HCT116 (cell line): Measurements from ENCODE around the gene PCCA. TPM values are rescaled to one million over a fixed set of nuclear protein-coding genes. Genes with fewer than 3 reads are reported as not detected.

Source experiments
- ATAC-seq: fragments of 200-7000 bp; cut with Tn5 transposase; 2 replicates; pipeline ENCODE4 v1.9.1; 2020; ENCODE audit warnings: mild to moderate bottlenecking, moderate library complexity
- BruUV-seq: library from RNA; stranded (reverse); fragments of 400-500 nt; replicated peaks from 2 replicates; lab custom pipeline; 2021; lab: Mats Ljungman, UMichigan
- CTCF ChIA-PET: fragments of 300-600 bp; sonication (Branson Sonifier 250); formaldehyde crosslinking; loops from one replicate; lab custom pipeline; 2021; ENCODE audit warnings: antibody characterized with exemption; lab: Charles Lee
- POLR2A ChIA-PET: fragments of 300-600, 350-600 bp; sonication (Branson Sonifier 250); formaldehyde crosslinking; loops from one replicate; lab custom pipeline; 2021; ENCODE audit warnings: antibody characterized with exemption; lab: Charles Lee
- RAD21 ChIA-PET, 2 experiments: fragments of 300-600 bp; sonication (Branson Sonifier 250); formaldehyde crosslinking; loops; one replicate each; lab custom pipeline; 2023; ENCODE audit warnings: low total read pairs in 2 of 2; ENCODE audit not compliant: uncharacterized antibody in 2 of 2, unreplicated experiment in 2 of 2, low non-redundant PET in 1 of 2; lab: Charles Lee
- DNase-seq: peaks from one replicate; pipeline ENCODE4 v3.0.0-alpha.2; 2010; ENCODE audit warnings: low read depth, low spot score
- H2AFZ ChIP-seq: fragments of 200-600 bp; shearing (Covaris generic), sonication (generic); 2 replicates; pipeline ENCODE4 v1.6.1; 2017; ENCODE audit warnings: low read depth, mixed run types, mixed read lengths, antibody characterized with exemption, low read length; ENCODE audit not compliant: poor library complexity, severe bottlenecking
- H3K27ac ChIP-seq: 2 replicates; pipeline ENCODE4 v1.5.1; 2012; ENCODE audit warnings: low read depth, low read length
- H3K27me3 ChIP-seq: fragments of 200-600 bp; sonication (generic); 2 replicates; pipeline ENCODE4 v1.6.1; 2016; ENCODE audit warnings: mixed run types, low read length, mixed read lengths; ENCODE audit not compliant: insufficient read depth
- H3K36me3 ChIP-seq, 2 experiments: fragments of 200-500 bp in 1 of 2; fragments of 200-600 bp in 1 of 2; sonication (Bioruptor generic) in 1 of 2; sonication (generic) in 1 of 2; 2 replicates each; pipeline versions ENCODE4 v1.5.1 to v1.6.1; 2014 to 2016; ENCODE audit warnings: low read length in 2 of 2, inconsistent platforms in 1 of 2, mixed read lengths in 1 of 2, mixed run types in 1 of 2; ENCODE audit not compliant: insufficient read depth in 2 of 2, control insufficient read depth in 1 of 2
- H3K4me1 ChIP-seq, 2 experiments: fragments of 200-600 bp in 1 of 2; sonication (generic) in 1 of 2; 2 replicates each; pipeline versions ENCODE4 v1.5.1 to v1.6.1; 2012 to 2017; ENCODE audit warnings: low read length in 2 of 2, inconsistent platforms in 1 of 2, mild to moderate bottlenecking in 1 of 2, mixed read lengths in 1 of 2, mixed run types in 1 of 2, moderate library complexity in 1 of 2; ENCODE audit not compliant: insufficient read depth in 2 of 2, control insufficient read depth in 1 of 2
- H3K4me2 ChIP-seq: fragments of 200-600 bp; sonication (generic); 2 replicates; pipeline ENCODE4 v1.6.1; 2017; ENCODE audit warnings: mixed run types, low read length, mixed read lengths
- H3K4me3 ChIP-seq, 2 experiments: fragments of 200-600 bp in 1 of 2; sonication (generic) in 1 of 2; replicated peaks in 1 of 2; 2 replicates each; pipeline ENCODE4 v1.5.1; 2011 to 2016; ENCODE audit warnings: low read length in 2 of 2, control low read depth in 1 of 2, low read depth in 1 of 2, mild to moderate bottlenecking in 1 of 2, mixed read lengths in 1 of 2, mixed run types in 1 of 2
- H3K79me2 ChIP-seq: fragments of 200-600 bp; sonication (generic); 2 replicates; pipeline ENCODE4 v1.6.1; 2017; ENCODE audit warnings: mild to moderate bottlenecking, mixed run types, low read length, moderate library complexity, mixed read lengths; ENCODE audit not compliant: insufficient read depth
- H3K9ac ChIP-seq: fragments of 200-600 bp; sonication (generic); 2 replicates; pipeline ENCODE4 v1.6.1; 2016; ENCODE audit warnings: low read length, mixed read lengths
- H3K9me2 ChIP-seq: fragments of 200-600 bp; sonication (generic), shearing (Covaris generic); 2 replicates; pipeline ENCODE4 v1.6.1; 2017; ENCODE audit warnings: mixed run types, mild to moderate bottlenecking, moderate library complexity; ENCODE audit not compliant: insufficient read depth
- H3K9me3 ChIP-seq, 2 experiments: fragments of 200-500 bp in 1 of 2; fragments of 200-600 bp in 1 of 2; sonication (Bioruptor generic) in 1 of 2; sonication (generic) in 1 of 2; 2 replicates each; pipeline ENCODE4 v1.6.1; 2014 to 2017; ENCODE audit warnings: low read length in 2 of 2, mixed read lengths in 2 of 2, inconsistent platforms in 1 of 2, low read depth in 1 of 2, mild to moderate bottlenecking in 1 of 2, mixed run types in 1 of 2, moderate library complexity in 1 of 2; ENCODE audit not compliant: control insufficient read depth in 1 of 2, insufficient read depth in 1 of 2
- H4K20me1 ChIP-seq: fragments of 200-600 bp; sonication (generic), shearing (Covaris generic); 2 replicates; pipeline ENCODE4 v1.6.1; 2017; ENCODE audit warnings: mixed run types, mild to moderate bottlenecking, moderate library complexity; ENCODE audit not compliant: insufficient read depth
- CBX3 ChIP-seq: IDR thresholded peaks from 2 replicates; pipeline ENCODE4 v1.6.1; 2012; ENCODE audit warnings: low read depth
- CEBPB ChIP-seq: IDR thresholded peaks from 2 replicates; pipeline ENCODE4 v1.6.1; 2012; ENCODE audit warnings: low read depth
- EGR1 ChIP-seq: IDR thresholded peaks from 2 replicates; pipeline ENCODE4 v1.6.1; 2012; ENCODE audit warnings: low read depth
- ELF1 ChIP-seq: IDR thresholded peaks from 2 replicates; pipeline ENCODE4 v1.6.1; 2012; ENCODE audit warnings: low read depth, borderline replicate concordance
- EZH2 ChIP-seq: fragments of 200-600 bp; sonication (generic); IDR thresholded peaks from 2 replicates; pipeline ENCODE4 v1.6.1; 2017; ENCODE audit warnings: antibody characterized with exemption, mixed run types
- MAX ChIP-seq: IDR thresholded peaks from 2 replicates; pipeline ENCODE4 v1.6.1; 2012
- POLR2A ChIP-seq: IDR thresholded peaks from 2 replicates; pipeline ENCODE4 v1.7.0; 2011; ENCODE audit warnings: borderline replicate concordance; ENCODE audit not compliant: insufficient read depth, insufficient read length; ENCODE audit errors: extremely low read depth
- POLR2AphosphoS5 ChIP-seq: IDR thresholded peaks from 2 replicates; pipeline ENCODE4 v1.6.1; 2011; ENCODE audit warnings: mild to moderate bottlenecking, low read depth, low read length, moderate library complexity
- RAD21 ChIP-seq: IDR thresholded peaks from 2 replicates; pipeline ENCODE4 v1.6.1; 2012; ENCODE audit warnings: low read depth, mild to moderate bottlenecking
- SP1 ChIP-seq: IDR thresholded peaks from 2 replicates; pipeline ENCODE4 v1.6.1; 2012; ENCODE audit warnings: low read depth
- SRF ChIP-seq: IDR thresholded peaks from 2 replicates; pipeline ENCODE4 v1.6.1; 2012; ENCODE audit warnings: low read depth
- TCF7L2 ChIP-seq: IDR thresholded peaks from 2 replicates; pipeline ENCODE4 v1.7.0; 2011; ENCODE audit warnings: borderline replicate concordance, inconsistent platforms; ENCODE audit not compliant: insufficient read depth, insufficient read length; ENCODE audit errors: extremely low read depth
- ZFX ChIP-seq: fragments of 450-650 bp; IDR thresholded peaks from 2 replicates; pipeline ENCODE4 v1.6.1; 2017
- ZNF274 ChIP-seq: fragments of 200-500 bp; sonication (Bioruptor generic); IDR thresholded peaks from 2 replicates; pipeline ENCODE4 v1.6.1; 2014; ENCODE audit warnings: mild to moderate bottlenecking, low read depth, low read length, inconsistent platforms
- intact Hi-C: fragments of 100-400 bp; cut with micrococcal nuclease; formaldehyde crosslinking; loops from 2 replicates; pipeline ENCODE4 v1.10.0; 2022
- total RNA-seq: library from RNA; stranded (reverse); gene quantifications from one replicate; pipeline ENCODE4 v1.2.1, GENCODE V29; 2021; ENCODE audit not compliant: unreplicated experiment
- TF ChIP-seq, protein P1 (sequence below): IDR thresholded peaks from 2 replicates; pipeline ENCODE4 v1.6.1; 2012
- TF ChIP-seq, protein P2 (sequence below): IDR thresholded peaks from 2 replicates; pipeline ENCODE4 v1.6.1; 2012; ENCODE audit warnings: low read depth

Gene PCCA
- total RNA-seq, 1 experiment from 2014 or later = 23.0 TPM

- Histone ChIP-seq H3K9ac (no peak overlapping the region), H3K4me2 (no peak overlapping the region), H3K9me2 (no peaks in the 10 kb centered on the region), H4K20me1 (no peaks in the 10 kb centered on the region), H3K9me3 (0 out of 4 replicates have a peak, but pooled peaks cover 3 to 5% of the 10 kb centered on the region in 2 experiments), H3K4me3 (no peak overlapping the region), H3K27ac (no peak overlapping the region), H3K4me1 (peaks cover 15 to 30% of the 10 kb centered on the region in 2 experiments), H3K36me3 (no peaks in the 10 kb centered on the region), H3K27me3 (no peaks in the 10 kb centered on the region), H3K79me2 (no peaks in the 10 kb centered on the region), H2AFZ (no peak overlapping the region)
- ATAC-seq = no peak
- no peak for TF ChIP-seq CBX3
- no peak for TF ChIP-seq SRF
- TF ChIP-seq ZNF274 = no peak
- TF ChIP-seq POLR2AphosphoS5 = no peak
- TF ChIP-seq SP1 = no peak
- TF ChIP-seq, protein P1, sequence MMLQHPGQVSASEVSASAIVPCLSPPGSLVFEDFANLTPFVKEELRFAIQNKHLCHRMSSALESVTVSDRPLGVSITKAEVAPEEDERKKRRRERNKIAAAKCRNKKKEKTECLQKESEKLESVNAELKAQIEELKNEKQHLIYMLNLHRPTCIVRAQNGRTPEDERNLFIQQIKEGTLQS = no peak
- TF ChIP-seq CEBPB = no peak
- TF ChIP-seq RAD21 = no peak
- TF ChIP-seq EZH2 = no peak
- no peak for TF ChIP-seq TCF7L2
- TF ChIP-seq, protein P2, sequence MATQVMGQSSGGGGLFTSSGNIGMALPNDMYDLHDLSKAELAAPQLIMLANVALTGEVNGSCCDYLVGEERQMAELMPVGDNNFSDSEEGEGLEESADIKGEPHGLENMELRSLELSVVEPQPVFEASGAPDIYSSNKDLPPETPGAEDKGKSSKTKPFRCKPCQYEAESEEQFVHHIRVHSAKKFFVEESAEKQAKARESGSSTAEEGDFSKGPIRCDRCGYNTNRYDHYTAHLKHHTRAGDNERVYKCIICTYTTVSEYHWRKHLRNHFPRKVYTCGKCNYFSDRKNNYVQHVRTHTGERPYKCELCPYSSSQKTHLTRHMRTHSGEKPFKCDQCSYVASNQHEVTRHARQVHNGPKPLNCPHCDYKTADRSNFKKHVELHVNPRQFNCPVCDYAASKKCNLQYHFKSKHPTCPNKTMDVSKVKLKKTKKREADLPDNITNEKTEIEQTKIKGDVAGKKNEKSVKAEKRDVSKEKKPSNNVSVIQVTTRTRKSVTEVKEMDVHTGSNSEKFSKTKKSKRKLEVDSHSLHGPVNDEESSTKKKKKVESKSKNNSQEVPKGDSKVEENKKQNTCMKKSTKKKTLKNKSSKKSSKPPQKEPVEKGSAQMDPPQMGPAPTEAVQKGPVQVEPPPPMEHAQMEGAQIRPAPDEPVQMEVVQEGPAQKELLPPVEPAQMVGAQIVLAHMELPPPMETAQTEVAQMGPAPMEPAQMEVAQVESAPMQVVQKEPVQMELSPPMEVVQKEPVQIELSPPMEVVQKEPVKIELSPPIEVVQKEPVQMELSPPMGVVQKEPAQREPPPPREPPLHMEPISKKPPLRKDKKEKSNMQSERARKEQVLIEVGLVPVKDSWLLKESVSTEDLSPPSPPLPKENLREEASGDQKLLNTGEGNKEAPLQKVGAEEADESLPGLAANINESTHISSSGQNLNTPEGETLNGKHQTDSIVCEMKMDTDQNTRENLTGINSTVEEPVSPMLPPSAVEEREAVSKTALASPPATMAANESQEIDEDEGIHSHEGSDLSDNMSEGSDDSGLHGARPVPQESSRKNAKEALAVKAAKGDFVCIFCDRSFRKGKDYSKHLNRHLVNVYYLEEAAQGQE = no peak
- no peak for TF ChIP-seq EGR1
- TF ChIP-seq POLR2A = no peak
- no peak for TF ChIP-seq ELF1
- no peak for TF ChIP-seq MAX
- no peak for TF ChIP-seq ZFX
- POLR2A ChIA-PET = interaction anchor here (1.1 kb wide), 1 partner anchor 14 kb away, joined by 3 read pairs; no protein-coding TSS in a partner anchor
- DNase-seq = no peak
- intact Hi-C loops = no loop called here
- BruUV-seq = no TSS peak
- RAD21 ChIA-PET = no interaction called here
- CTCF ChIA-PET = no interaction called here
These were observed 261.7 kb downstream of the PCCA start for GRCh38 chr13:100350601-100351000.
